ENCODE measurements around the gene PEF1.

PEF1 gene

DNA sequence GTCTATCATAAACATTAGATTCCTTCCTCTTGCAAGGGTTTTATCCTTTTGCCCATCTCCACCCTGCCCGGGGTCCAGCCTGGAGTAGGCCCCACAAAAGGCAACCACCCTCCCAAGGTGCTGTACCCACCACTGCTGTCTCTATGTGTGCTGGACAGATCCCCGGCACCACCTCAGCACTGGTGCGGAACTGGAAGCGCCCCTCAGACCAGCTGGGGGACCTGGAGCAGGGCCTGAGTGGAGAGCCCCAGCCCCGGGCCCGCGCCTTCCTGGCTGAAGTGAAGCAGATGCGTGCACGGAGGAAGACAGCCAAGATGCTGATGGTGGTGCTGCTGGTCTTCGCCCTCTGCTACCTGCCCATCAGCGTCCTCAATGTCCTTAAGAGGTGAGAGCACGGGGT lies 21.3 kb downstream of the PEF1 start:
- H3K4me3 ChIP-seq (replicated peaks; ENCODE audit: low read depth, low read length) = no peak overlapping the region
- no peak for DNase-seq (ENCODE audit: extremely low read depth, low read depth)
- TF ChIP-seq, protein P1, sequence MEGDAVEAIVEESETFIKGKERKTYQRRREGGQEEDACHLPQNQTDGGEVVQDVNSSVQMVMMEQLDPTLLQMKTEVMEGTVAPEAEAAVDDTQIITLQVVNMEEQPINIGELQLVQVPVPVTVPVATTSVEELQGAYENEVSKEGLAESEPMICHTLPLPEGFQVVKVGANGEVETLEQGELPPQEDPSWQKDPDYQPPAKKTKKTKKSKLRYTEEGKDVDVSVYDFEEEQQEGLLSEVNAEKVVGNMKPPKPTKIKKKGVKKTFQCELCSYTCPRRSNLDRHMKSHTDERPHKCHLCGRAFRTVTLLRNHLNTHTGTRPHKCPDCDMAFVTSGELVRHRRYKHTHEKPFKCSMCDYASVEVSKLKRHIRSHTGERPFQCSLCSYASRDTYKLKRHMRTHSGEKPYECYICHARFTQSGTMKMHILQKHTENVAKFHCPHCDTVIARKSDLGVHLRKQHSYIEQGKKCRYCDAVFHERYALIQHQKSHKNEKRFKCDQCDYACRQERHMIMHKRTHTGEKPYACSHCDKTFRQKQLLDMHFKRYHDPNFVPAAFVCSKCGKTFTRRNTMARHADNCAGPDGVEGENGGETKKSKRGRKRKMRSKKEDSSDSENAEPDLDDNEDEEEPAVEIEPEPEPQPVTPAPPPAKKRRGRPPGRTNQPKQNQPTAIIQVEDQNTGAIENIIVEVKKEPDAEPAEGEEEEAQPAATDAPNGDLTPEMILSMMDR (IDR thresholded peaks at IDR 0.05; ENCODE audit: low read depth, low read length, missing control alignments) = no peak

DNA sequence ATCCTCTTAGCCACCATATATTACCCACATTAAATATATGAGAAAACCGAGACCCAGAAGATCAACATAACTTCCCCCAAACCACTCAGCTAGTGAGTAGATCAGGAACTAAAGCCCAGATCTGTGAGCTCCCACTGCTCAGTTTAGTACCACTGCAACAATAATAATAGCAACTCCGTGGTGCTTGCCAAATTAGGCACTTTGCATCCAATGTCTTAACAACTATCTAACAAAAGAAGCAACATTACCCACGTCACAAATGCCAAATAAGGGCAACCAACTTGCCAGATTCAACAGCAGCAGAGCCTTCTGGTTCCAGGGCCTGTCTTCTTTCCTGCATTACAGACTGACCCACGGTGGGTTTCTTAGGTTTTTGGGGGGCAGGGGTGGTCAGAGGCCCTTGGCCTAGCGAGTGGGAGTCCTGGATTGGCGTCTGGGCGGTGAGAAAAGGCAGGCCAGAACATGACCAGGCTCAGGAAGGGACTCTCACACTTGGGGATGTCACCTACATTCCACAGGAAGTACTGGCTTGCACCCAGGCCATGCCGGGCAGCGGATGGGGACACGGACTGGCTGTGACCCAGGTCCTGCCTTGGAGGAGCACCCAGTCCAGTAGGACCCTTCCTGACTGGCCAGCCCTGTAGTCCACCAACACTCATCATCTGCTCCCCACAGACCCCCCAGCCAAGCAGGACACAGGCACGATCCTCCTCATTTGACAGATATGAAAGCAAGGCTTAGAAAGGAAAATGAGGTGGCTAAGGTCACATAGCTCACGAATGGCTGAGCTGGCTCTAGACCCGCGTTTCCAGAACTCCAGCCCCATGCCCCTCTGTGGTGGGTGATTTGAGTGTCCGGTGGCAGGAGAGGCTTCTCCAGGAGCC lies 22.6 kb downstream of the PEF1 start:
- no peak overlapping the region for H3K4me3 ChIP-seq (replicated peaks; ENCODE audit: low read depth, low read length)
- DNase-seq (ENCODE audit: extremely low read depth, low read depth) = no peak
- TF ChIP-seq, protein P1 (IDR thresholded peaks at IDR 0.05; ENCODE audit: low read depth, low read length, missing control alignments) = no peak

- no peak overlapping the region for H3K4me3 ChIP-seq (replicated peaks; ENCODE audit: low read depth, low read length)
- TF ChIP-seq, protein P1 (IDR thresholded peaks at IDR 0.05; ENCODE audit: low read depth, low read length, missing control alignments) = no peak
- DNase-seq (ENCODE audit: extremely low read depth, low read depth) = no peak
Observed at GRCh38 chr1:31621498-31621820, 23.2 kb downstream of the PEF1 start.

- DNase-seq (ENCODE audit: extremely low read depth, low read depth) = no peak
- H3K4me3 ChIP-seq (replicated peaks; ENCODE audit: low read depth, low read length) = no peak overlapping the region
- TF ChIP-seq, protein P1 (IDR thresholded peaks at IDR 0.05; ENCODE audit: low read depth, low read length, missing control alignments) = no peak
Observed at GRCh38 chr1:31620631-31621497, 23.8 kb downstream of the PEF1 start.

GRCh38 chr1:31618916-31619846 lies 25.5 kb downstream of the PEF1 start:
- TF ChIP-seq, protein P1 (IDR thresholded peaks at IDR 0.05; ENCODE audit: low read depth, low read length, missing control alignments) = no peak
- no peak for DNase-seq (ENCODE audit: extremely low read depth, low read depth)
- H3K4me3 ChIP-seq (replicated peaks; ENCODE audit: low read depth, low read length) = no peak overlapping the region
